ENCODE results near the gene USH1C. TPM values are rescaled to one million over a fixed set of nuclear protein-coding genes. Genes with fewer than 3 reads are reported as not detected.

Gene USH1C
- total RNA-seq, 2 experiments from 2014 or later: not detected

DNA sequence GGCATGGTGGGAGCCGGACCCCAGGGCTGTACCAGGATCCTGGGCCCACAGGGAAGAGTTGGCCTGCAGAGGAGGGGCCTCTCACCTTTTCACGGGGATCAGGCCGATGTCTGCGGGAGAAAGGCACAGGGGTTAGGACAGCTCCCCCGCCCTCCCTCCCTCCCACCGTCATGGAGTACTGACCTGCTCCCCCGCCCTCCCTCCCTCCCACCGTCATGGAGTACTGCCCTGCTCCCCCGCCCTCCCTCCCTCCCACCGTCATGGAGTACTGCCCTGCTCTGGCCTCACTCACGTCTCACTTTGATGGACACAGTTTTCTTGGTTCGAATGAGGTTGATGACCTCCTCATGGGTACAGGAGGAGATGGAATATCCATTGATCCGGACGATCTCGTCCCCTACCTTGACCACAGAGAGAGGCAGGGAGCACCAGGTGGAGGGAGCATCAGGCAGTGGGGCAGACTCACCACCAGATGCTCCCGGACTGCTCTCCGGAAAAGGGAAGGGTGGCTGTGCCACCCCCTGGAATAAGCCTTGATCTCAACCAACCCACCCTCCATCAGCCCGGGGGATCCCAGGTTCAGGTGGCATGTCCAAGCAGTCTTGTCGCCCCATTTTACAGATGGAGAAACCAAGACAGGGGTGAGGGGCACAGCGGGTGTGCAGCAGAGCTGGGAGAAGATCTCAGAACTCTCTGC is 17.1 kb downstream of the USH1C start:
- intact Hi-C loops (cut with micrococcal nuclease): no loop called here
- Mint-ChIP-seq H3K36me3 (no peaks in the 10 kb centered on the region), H3K9me3 (no peaks in the 10 kb centered on the region), H3K27ac (no peak overlapping the region), H3K4me1 (ENCODE audit: low read depth) (no peaks in the 10 kb centered on the region), H3K27me3 (peaks cover 9% of the 10 kb centered on the region), H3K4me3 (no peak overlapping the region)
- ChIA-PET CTCF (interaction anchor here (0.6 to 3.7 kb wide), 17 partner anchors 8 to 741 kb away, joined by 3 to 75 read pairs (median 6); partner anchors contain the start of gene KCNJ11), POLR2A (no interaction called here)
- DNase-seq: no peak

DNA sequence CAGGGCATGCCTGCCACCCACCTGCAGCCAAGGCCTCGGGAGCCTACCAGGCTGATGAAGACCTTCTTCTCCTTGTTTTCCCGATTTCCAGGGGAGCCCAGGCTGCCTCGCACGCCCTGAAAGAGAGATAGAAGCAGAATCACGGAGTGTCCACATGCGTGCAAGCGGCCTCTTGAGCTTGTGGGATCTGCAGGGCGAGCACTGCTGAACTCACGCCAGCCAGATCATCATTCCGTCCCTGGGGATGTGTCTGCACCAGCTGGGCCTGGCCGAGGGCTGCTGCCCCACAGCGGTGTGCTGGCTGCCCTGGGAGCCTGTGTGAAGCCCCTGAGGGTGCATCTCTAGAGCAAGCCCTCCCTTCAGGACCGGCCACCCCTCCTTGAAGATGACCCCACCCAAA is 17.9 kb downstream of the USH1C start:
- no peak overlapping the region for H3K4me3 Mint-ChIP-seq
- H3K4me1 Mint-ChIP-seq (ENCODE audit: low read depth): no peaks in the 10 kb centered on the region
- CTCF ChIA-PET: interaction anchor here (1.6 to 3.7 kb wide), 2 partner anchors 143 to 296 kb away, joined by 6 to 16 read pairs; no protein-coding TSS in a partner anchor
- H3K27me3 Mint-ChIP-seq: peaks cover 7% of the 10 kb centered on the region
- intact Hi-C loops (cut with micrococcal nuclease): no loop called here
- no peaks in the 10 kb centered on the region for H3K9me3 Mint-ChIP-seq
- POLR2A ChIA-PET: no interaction called here
- no peak for DNase-seq
- H3K27ac Mint-ChIP-seq: no peak overlapping the region
- H3K36me3 Mint-ChIP-seq: no peaks in the 10 kb centered on the region

GRCh38 chr11:17525570-17525969 is 18.6 kb downstream of the USH1C start:
- Mint-ChIP-seq H3K36me3 (no peaks in the 10 kb centered on the region), H3K27me3 (peaks cover 7% of the 10 kb centered on the region), H3K9me3 (no peaks in the 10 kb centered on the region), H3K27ac (no peak overlapping the region), H3K4me1 (ENCODE audit: low read depth) (no peaks in the 10 kb centered on the region), H3K4me3 (no peak overlapping the region)
- DNase-seq: no peak
- CTCF ChIA-PET: interaction anchor here (1.6 to 3.7 kb wide), 2 partner anchors 142 to 296 kb away, joined by 6 to 16 read pairs; no protein-coding TSS in a partner anchor
- POLR2A ChIA-PET: no interaction called here
- intact Hi-C loops (cut with micrococcal nuclease): no loop called here

GRCh38 chr11:17524221-17524620 is 20.0 kb downstream of the USH1C start:
- ChIA-PET POLR2A (no interaction called here), CTCF (interaction anchor here (3.7 kb wide), 1 partner anchor 140 kb away, joined by 16 read pairs; no protein-coding TSS in a partner anchor)
- Mint-ChIP-seq H3K9me3 (no peaks in the 10 kb centered on the region), H3K4me1 (ENCODE audit: low read depth) (no peaks in the 10 kb centered on the region), H3K36me3 (no peaks in the 10 kb centered on the region), H3K4me3 (no peak overlapping the region), H3K27me3 (peaks cover 2% of the 10 kb centered on the region), H3K27ac (no peak overlapping the region)
- no peak for DNase-seq
- intact Hi-C loops (cut with micrococcal nuclease): no loop called here

DNA sequence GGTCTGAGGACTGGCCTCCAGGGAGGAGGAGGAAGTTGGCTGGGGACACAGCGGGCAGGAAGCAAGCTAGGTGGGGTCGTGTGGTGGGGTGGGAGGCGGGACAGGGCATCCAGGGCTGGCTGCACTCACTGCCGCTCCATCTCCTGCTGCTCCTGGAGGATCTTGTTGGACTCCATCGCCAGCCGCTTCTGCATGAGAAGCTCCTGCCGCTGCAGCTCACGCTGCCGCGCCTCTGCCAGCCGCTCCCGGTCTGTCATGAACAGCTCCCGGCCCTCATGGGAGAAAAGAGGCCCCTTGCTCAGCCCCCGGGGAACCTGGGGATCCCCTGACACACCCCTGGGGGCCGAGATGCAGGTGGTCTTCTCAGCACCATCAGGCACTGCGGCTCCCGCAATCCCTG is 21.6 kb downstream of the USH1C start:
- H3K4me1 Mint-ChIP-seq (ENCODE audit: low read depth): no peaks in the 10 kb centered on the region
- no peak for DNase-seq
- no peaks in the 10 kb centered on the region for H3K9me3 Mint-ChIP-seq
- ChIA-PET CTCF (interaction anchor here (0.6 to 2.1 kb wide), 3 partner anchors 16 to 295 kb away, joined by 3 to 8 read pairs (median 3); no protein-coding TSS in a partner anchor), POLR2A (no interaction called here)
- peaks cover 2% of the 10 kb centered on the region for H3K27me3 Mint-ChIP-seq
- intact Hi-C loops (cut with micrococcal nuclease): no loop called here
- no peaks in the 10 kb centered on the region for H3K36me3 Mint-ChIP-seq
- H3K4me3 Mint-ChIP-seq: no peak overlapping the region
- no peak overlapping the region for H3K27ac Mint-ChIP-seq

DNA sequence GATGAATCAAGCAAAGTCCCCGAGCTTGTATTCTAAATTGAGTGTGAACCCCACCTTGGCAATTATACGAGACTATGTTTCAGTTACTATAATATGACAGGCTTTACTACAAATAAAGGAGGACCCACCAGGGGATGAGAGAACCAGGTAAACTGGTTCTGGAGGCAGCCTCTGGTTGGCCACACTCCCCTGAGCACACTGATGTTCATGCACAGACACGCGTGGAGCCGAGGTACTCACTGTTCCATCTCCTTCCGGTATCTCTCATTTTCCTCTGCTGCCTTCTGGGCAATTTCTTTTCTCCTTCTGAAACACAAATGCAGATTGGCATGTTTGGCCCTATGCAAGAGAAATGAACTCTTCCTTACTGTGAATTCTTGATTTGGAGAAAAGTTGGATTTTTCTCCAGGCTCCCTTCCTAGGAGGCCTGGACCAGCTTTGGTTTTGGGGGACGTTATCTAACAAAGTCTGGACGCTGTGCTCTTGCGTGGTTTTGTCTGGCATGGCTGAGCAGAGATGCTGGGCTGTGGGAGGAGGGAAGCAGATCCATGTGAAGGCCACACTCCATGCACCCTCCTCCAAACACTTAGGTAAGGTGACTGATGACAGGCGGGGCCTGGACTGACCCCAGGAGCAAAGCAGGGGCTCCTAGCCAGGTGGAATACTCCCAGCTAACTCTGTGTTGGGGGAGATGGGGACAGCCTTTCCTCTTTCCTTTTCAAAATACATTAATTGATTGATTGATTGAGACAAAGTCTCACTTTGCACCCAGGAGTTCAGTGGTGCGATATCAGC is 22.9 kb downstream of the USH1C start:
- ChIA-PET CTCF (interaction anchor here (1.2 to 2.1 kb wide), 2 partner anchors 135 to 137 kb away, joined by 3 to 8 read pairs; no protein-coding TSS in a partner anchor), POLR2A (no interaction called here)
- intact Hi-C loops (cut with micrococcal nuclease): no loop called here
- DNase-seq: no peak
- no peaks in the 10 kb centered on the region for H3K4me1 Mint-ChIP-seq (ENCODE audit: low read depth)
- H3K27ac Mint-ChIP-seq: no peak overlapping the region
- H3K36me3 Mint-ChIP-seq: no peaks in the 10 kb centered on the region
- no peak overlapping the region for H3K4me3 Mint-ChIP-seq
- no peaks in the 10 kb centered on the region for H3K9me3 Mint-ChIP-seq
- peaks cover 5% of the 10 kb centered on the region for H3K27me3 Mint-ChIP-seq

DNA sequence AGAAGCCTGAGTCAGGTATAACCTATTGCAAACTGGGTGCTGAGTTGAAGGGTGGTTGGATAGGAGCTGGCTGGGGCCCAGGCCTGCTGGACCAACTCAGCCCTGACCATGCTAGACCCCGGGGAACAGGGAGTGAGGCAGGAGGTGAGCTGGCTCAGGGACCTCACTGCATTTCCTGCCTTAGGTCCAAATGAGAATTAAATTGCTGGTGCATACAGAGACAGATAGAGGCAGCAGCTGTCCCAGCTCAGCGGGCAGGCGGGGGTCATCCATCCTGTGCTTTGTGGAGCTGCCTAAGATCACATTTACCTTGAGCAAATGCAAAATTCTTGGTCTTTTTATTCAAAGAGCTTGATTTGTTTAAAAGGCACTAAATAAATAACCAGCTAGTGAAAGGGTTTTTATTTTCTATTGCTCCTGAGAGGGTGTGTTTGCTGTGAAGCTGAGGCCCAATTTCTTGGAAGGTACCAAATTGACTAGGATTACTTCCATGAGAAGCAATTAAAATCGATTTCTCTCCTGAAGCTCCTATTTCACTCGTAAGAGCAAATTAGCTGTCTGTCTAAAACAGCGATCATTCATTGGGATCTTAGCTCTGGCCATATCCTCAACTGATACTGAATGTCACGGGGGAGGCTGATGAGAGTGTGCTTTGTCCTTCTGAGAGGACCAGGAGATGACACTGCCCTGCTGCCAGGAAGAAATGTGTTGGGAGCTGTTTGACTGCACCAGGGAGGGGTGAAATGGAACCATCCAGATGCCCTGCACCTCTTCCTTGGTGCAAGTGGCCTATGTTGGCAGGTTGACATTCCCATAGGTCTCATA is 24.9 kb downstream of the USH1C start:
- intact Hi-C loops (cut with micrococcal nuclease): no loop called here
- no peak overlapping the region for H3K4me3 Mint-ChIP-seq
- CTCF ChIA-PET: interaction anchor here (1.3 to 2.4 kb wide), 3 partner anchors 9 to 135 kb away, joined by 4 to 12 read pairs (median 6); no protein-coding TSS in a partner anchor
- H3K36me3 Mint-ChIP-seq: no peaks in the 10 kb centered on the region
- no peak overlapping the region for H3K27ac Mint-ChIP-seq
- no peaks in the 10 kb centered on the region for H3K4me1 Mint-ChIP-seq (ENCODE audit: low read depth)
- H3K9me3 Mint-ChIP-seq: no peaks in the 10 kb centered on the region
- peaks cover 3% of the 10 kb centered on the region for H3K27me3 Mint-ChIP-seq
- POLR2A ChIA-PET: no interaction called here
- no peak for DNase-seq

DNA sequence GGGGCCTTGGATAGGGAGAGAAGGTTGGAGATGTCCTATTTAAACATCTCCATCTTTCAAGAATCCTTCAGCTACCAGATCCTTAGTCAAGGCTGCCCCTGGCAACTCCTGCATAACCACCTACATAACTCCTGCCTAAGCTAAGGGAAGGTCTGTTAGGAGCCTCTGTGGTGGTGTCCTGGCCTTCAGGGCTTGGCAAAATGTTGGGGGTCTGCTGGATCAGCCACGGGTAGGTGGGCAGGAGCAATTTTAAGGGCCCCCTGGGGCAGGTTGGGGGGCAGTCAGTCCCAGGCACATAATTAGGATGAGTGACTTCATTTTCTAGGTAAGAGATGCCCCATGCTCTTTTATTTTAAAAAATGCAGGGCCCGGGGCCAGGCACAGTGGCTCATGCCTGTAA is 25.9 kb downstream of the USH1C start:
- ChIA-PET POLR2A (no interaction called here), CTCF (interaction anchor here (2.4 to 2.7 kb wide), 2 partner anchors 9 to 134 kb away, joined by 6 to 11 read pairs; no protein-coding TSS in a partner anchor)
- no peaks in the 10 kb centered on the region for H3K4me1 Mint-ChIP-seq (ENCODE audit: low read depth)
- no peaks in the 10 kb centered on the region for H3K9me3 Mint-ChIP-seq
- no peak overlapping the region for H3K27ac Mint-ChIP-seq
- no peaks in the 10 kb centered on the region for H3K36me3 Mint-ChIP-seq
- peaks cover 3% of the 10 kb centered on the region for H3K27me3 Mint-ChIP-seq
- no peak overlapping the region for H3K4me3 Mint-ChIP-seq
- DNase-seq: no peak
- intact Hi-C loops (cut with micrococcal nuclease): no loop called here

DNA sequence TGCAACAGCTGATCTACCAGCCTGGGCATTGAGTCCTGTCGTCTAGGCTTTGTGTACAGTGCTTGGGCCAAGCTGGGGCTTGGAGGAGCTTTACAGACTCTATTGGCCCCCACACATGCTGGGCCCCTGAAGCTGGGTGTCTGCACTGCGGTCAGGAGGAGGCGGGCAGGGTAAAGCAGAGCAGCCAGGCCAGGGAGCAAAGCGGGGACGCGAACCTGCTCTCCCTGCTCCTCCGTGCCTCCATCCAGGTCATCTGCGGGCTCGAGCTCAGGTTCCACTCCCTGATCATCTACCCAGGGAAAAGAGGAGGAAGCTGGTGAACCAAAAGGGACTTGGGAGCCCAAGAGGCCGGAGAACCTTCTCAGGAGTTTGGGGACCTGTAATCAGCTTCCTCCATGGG is 27.0 kb downstream of the USH1C start:
- intact Hi-C loops (cut with micrococcal nuclease): no loop called here

GRCh38 chr11:17516551-17517150 is 27.6 kb downstream of the USH1C start:
- intact Hi-C loops (cut with micrococcal nuclease): no loop called here
- Mint-ChIP-seq H3K36me3 (no peaks in the 10 kb centered on the region), H3K9me3 (no peaks in the 10 kb centered on the region), H3K27me3 (peaks cover 8% of the 10 kb centered on the region), H3K4me3 (no peak overlapping the region), H3K4me1 (ENCODE audit: low read depth) (no peaks in the 10 kb centered on the region), H3K27ac (no peak overlapping the region)
- CTCF ChIA-PET: interaction anchor here (2.7 kb wide), 1 partner anchor 11 kb away, joined by 11 read pairs; no protein-coding TSS in a partner anchor
- no peak for DNase-seq
- POLR2A ChIA-PET: no interaction called here

More for the DNA sequence above, 27.0 kb downstream of the USH1C start:
- no peak for DNase-seq
- Mint-ChIP-seq H3K4me3 (no peak overlapping the region), H3K27me3 (peaks cover 8% of the 10 kb centered on the region), H3K9me3 (no peaks in the 10 kb centered on the region), H3K36me3 (no peaks in the 10 kb centered on the region), H3K27ac (no peak overlapping the region), H3K4me1 (ENCODE audit: low read depth) (no peaks in the 10 kb centered on the region)
- ChIA-PET POLR2A (no interaction called here), CTCF (interaction anchor here (2.7 kb wide), 1 partner anchor 11 kb away, joined by 11 read pairs; no protein-coding TSS in a partner anchor)

- H3K27ac Mint-ChIP-seq: no peak overlapping the region
- no peak for DNase-seq
- no peaks in the 10 kb centered on the region for H3K4me1 Mint-ChIP-seq (ENCODE audit: low read depth)
- H3K36me3 Mint-ChIP-seq: no peaks in the 10 kb centered on the region
- intact Hi-C loops (cut with micrococcal nuclease): no loop called here
- CTCF ChIA-PET: no interaction called here
- POLR2A ChIA-PET: no interaction called here
- H3K27me3 Mint-ChIP-seq: peaks cover 8% of the 10 kb centered on the region
- H3K9me3 Mint-ChIP-seq: no peaks in the 10 kb centered on the region
- H3K4me3 Mint-ChIP-seq: no peak overlapping the region
Observed at GRCh38 chr11:17515443-17516176, 28.6 kb downstream of the USH1C start.
